OCI-LY7 (cell line): Measurements from ENCODE around the gene NCK2.

Source experiments
- EZH2phosphoT487 ChIP-seq: fragments of 200-600 bp; sonication (generic); IDR thresholded peaks from 2 replicates; pipeline ENCODE4 v1.6.1; 2018; ENCODE audit warnings: low read depth, borderline replicate concordance, mild to moderate bottlenecking, mixed run types, antibody characterized with exemption, low read length, moderate library complexity, mixed read lengths
- TF ChIP-seq, protein P1 (sequence below): fragments of 200-600 bp; sonication (generic); conservative IDR thresholded peaks from 2 replicates; pipeline ENCODE4 v1.5.1; 2014; ENCODE audit warnings: mild to moderate bottlenecking, antibody characterized with exemption, low read length, moderate library complexity, mixed read lengths

DNA sequence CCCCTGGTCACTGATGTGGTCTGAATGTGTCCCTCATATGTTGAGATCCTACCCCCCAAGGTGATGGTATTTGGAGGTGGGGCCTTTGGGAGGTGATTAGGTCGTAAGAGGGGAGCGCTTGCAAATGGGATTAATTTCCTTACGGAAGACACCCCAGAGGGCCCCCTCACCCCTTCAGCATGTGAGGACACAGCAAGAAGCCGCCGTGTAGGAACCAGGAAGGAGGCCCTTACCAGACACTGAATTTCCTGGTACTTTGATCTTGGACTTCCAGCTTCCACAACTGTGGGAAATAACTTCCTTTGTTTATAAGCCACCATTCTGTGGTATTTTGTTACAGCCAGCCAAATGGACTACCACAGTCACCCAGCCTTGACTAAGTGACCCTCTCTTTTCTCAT is 35.9 kb downstream of the NCK2 start:
- TF ChIP-seq, protein P1, sequence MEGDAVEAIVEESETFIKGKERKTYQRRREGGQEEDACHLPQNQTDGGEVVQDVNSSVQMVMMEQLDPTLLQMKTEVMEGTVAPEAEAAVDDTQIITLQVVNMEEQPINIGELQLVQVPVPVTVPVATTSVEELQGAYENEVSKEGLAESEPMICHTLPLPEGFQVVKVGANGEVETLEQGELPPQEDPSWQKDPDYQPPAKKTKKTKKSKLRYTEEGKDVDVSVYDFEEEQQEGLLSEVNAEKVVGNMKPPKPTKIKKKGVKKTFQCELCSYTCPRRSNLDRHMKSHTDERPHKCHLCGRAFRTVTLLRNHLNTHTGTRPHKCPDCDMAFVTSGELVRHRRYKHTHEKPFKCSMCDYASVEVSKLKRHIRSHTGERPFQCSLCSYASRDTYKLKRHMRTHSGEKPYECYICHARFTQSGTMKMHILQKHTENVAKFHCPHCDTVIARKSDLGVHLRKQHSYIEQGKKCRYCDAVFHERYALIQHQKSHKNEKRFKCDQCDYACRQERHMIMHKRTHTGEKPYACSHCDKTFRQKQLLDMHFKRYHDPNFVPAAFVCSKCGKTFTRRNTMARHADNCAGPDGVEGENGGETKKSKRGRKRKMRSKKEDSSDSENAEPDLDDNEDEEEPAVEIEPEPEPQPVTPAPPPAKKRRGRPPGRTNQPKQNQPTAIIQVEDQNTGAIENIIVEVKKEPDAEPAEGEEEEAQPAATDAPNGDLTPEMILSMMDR: no peak
- TF ChIP-seq EZH2phosphoT487: no peak
